Measurements from ENCODE around the gene SSTR1. TPM values are rescaled to one million over a fixed set of nuclear protein-coding genes. Genes with fewer than 3 reads are reported as not detected.
"Not testable (repeated sequence)": the region's sequence is repeated elsewhere in the genome, so short reads cannot be mapped to it uniquely, and the experiment has no call there.

SSTR1 gene
- total and polyA plus RNA-seq, 11 donors, result 0.12 to 2.6 (median 0.53) TPM

- Histone ChIP-seq H3K4me1 (no peaks in the 10 kb centered on the region), H3K4me3 (no peak overlapping the region), H3K27ac (no peak overlapping the region), H3K36me3 (no peaks in the 10 kb centered on the region), H3K27me3 (no peaks in the 10 kb centered on the region), H3K9me3 (no peaks in the 10 kb centered on the region)
- TF ChIP-seq CTCF (IDR thresholded peaks at IDR 0.05) (no peak), POLR2A (IDR thresholded peaks at IDR 0.05) (no peak)
- intact Hi-C loops (cut with DNase I), result loop anchor here in 1 of 10 donors (10.0 kb wide), 1 partner anchor 205 kb away; no protein-coding TSS in a partner anchor
- no peak for ATAC-seq
- no peak for DNase-seq
- 70 to 88% (median 80%) methylated on average over 4 of the region's 4 CpGs for WGBS, 4 donors
Observed at GRCh38 chr14:38189930-38190726, 17.6 kb upstream of the SSTR1 start.

GRCh38 chr14:38190846-38191245 lies 16.9 kb upstream of the SSTR1 start:
- WGBS, 4 donors, result 43 to 65% (median 58%) methylated on average over 11 of the region's 11 CpGs
- intact Hi-C loops (cut with DNase I); H3K27me3 ChIP-seq: not testable (repeated sequence)

GRCh38 chr14:38191491-38191890 lies 16.2 kb upstream of the SSTR1 start:
- H3K36me3 ChIP-seq; ATAC-seq; H3K27ac ChIP-seq; H3K9me3 ChIP-seq; DNase-seq; H3K4me3 ChIP-seq; H3K4me1 ChIP-seq; intact Hi-C loops (cut with DNase I); H3K27me3 ChIP-seq: not testable (repeated sequence)
- 46 to 66% (median 57%) methylated on average over 10 of the region's 10 CpGs for WGBS, 4 donors

More at GRCh38 chr14:38190846-38191245, 16.9 kb upstream of the SSTR1 start:
- H3K4me1 ChIP-seq, H3K27ac ChIP-seq, H3K9me3 ChIP-seq, ATAC-seq, DNase-seq, H3K4me3 ChIP-seq, H3K36me3 ChIP-seq: not testable (repeated sequence)

- no peak for ATAC-seq
- no peaks in the 10 kb centered on the region for H3K9me3 ChIP-seq
- DNase-seq, result no peak
- H3K4me3 ChIP-seq, result no peak overlapping the region
- intact Hi-C loops (cut with DNase I), result no loop called here
- no peak overlapping the region for H3K27ac ChIP-seq
- no peaks in the 10 kb centered on the region for H3K36me3 ChIP-seq
- no peaks in the 10 kb centered on the region for H3K4me1 ChIP-seq
- TF ChIP-seq CTCF (IDR thresholded peaks at IDR 0.05), result peak; percentile 43 to 70 (median 57)
- TF ChIP-seq POLR2A (IDR thresholded peaks at IDR 0.05), result no peak
- no peaks in the 10 kb centered on the region for H3K27me3 ChIP-seq
Observed at GRCh38 chr14:38197001-38197783, 10.5 kb upstream of the SSTR1 start.

- WGBS, 4 donors, result 84 to 97% (median 92%) methylated on average over 2 of the region's 2 CpGs
Observed at GRCh38 chr14:38197784-38198335, 9.8 kb upstream of the SSTR1 start.

More at GRCh38 chr14:38197784-38198335, 9.8 kb upstream of the SSTR1 start:
- intact Hi-C loops (cut with DNase I), result no loop called here
- no peak for ATAC-seq
- Histone ChIP-seq H3K4me3 (no peak overlapping the region), H3K27me3 (no peaks in the 10 kb centered on the region), H3K36me3 (no peaks in the 10 kb centered on the region), H3K4me1 (no peaks in the 10 kb centered on the region), H3K9me3 (no peaks in the 10 kb centered on the region), H3K27ac (no peak overlapping the region)
- DNase-seq, result no peak
- no peak for TF ChIP-seq POLR2A (IDR thresholded peaks at IDR 0.05)
- no peak for TF ChIP-seq CTCF (IDR thresholded peaks at IDR 0.05)
